GM18526 (cell line): ENCODE data around the gene VIM.
A peak's percentile ranks its signal among the peaks of the same experiment; 100 is the strongest.

Experiments used
- POLR2A ChIP-seq: IDR thresholded peaks from 3 replicates; pipeline ENCODE4 v1.6.1; 2011; ENCODE audit not compliant: insufficient read length; ENCODE audit errors: extremely low read depth

Gene VIM

DNA sequence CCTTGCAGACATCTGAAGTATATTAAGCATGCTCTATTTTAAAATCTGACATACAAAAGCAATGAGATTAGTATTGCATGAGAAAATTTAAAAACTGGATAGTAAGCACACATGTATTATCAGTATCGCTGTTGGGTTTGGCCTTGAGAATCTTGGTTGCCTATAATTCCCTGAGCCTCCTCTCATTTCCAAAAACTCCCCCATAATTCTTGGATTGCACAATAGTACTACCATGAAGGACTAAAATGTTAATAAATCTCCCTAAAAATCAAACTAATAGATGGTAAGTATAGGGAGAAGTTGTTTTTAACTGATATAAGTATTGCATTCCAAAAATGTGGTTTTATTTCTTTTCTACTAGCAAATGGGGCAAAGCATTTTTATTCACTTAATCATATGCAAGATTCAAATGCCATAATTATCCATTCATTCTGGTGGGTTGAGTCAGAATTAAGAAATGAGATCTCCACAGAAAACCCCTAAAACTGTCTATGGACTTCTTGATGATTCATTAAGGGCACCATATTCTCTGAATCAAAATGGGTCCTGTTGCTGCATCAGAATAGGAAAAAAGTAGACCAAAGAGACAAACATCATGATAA is 10.3 kb upstream of the VIM start:
- no peak for TF ChIP-seq POLR2A

DNA sequence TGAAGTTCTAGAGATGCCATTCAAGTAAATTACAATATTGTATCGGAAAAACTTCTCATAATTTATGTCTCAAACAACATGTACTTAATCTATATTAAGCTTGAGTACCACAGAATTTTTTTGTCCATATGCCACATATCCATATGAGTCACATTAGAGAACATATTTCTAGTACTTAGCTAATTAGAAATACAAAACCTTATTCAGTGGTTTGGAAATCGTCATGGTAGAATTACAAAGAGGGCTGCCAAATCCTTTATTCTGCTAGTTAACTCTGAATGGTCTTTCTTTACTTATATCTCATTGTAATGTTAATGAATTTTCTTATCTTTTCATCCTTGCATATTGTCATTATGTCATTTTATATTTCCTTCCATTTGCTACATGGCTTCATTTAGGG is 9.0 kb upstream of the VIM start:
- TF ChIP-seq POLR2A: no peak

DNA sequence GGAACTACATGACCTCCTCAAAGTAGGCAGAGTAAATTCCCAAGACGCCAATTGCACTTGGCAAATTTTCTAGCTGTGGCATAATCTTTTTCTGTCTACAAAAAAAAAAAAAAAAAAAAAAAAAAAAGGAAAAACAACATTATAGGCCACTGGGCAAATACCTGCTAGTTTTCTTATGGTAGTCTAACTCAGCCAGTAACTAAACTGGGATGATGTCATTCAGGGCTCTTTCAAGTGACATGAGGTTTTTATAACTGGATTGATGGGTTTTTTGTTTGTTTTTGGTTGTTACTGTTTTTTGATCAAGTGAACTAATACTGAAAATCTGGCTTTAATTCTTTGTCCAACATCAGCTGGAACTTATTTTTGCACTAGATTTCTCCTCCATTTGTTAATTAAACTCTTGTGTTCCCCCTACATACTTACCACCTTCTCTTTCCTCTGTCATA is 7.4 kb upstream of the VIM start:
- TF ChIP-seq POLR2A: no peak

DNA sequence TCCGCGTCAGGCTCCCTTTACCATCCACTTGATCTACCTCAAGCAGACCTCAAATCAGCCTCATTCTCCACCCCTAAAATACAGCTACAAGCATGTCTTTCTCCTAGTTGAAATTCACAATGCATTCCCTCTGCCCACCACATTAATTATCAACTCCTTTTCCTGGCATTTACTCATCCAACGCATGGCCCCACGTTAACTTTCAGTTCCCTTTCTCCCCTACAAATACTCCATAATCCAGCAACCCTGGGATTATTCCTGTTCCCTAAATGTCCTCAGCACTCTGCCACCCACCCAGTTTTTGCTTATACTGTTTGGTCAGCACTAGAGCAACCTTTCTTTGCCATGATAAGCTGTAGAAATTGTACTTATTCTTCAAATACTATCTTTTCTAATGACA is 5.7 kb upstream of the VIM start:
- TF ChIP-seq POLR2A: no peak

DNA sequence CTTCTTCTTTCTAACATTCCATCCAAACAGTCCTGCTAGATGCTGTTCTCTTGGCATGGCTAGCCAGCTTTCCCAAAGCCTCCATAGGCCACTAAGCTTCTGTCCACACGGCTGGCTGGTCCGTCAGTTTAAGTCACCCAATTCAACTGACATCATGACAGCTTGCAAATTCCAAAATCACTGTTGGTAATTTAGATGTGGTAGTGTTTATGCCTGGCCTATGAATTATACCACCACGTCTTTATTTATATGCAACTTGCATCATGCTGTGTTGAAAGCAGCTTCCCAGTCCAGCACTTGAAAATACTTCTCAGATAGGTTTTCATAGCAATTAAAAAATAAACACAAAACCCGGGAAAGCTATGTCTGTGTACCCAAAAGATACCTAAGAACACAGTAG is 2.2 kb upstream of the VIM start:
- TF ChIP-seq POLR2A: no peak

DNA sequence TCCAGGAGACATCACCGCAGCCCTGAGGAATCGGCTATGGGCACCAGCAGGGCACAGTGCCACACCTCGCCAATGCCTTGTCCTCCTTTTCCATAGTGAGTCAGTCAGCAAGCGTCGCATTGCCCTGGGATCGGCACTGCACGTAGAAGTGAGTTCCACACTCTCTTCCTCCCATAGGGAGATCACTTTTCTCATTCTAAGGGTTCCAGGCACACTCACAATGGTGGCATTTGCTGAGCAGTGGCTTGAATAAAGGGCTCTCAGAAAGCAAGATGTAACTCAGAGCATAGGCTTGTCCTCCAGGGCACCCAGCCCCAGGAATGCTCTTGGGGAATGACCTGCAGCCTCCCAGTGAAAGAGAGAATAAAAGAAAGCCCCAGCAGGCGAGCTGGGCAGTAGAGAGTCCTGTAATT is 1.1 kb upstream of the VIM start:
- no peak for TF ChIP-seq POLR2A

DNA sequence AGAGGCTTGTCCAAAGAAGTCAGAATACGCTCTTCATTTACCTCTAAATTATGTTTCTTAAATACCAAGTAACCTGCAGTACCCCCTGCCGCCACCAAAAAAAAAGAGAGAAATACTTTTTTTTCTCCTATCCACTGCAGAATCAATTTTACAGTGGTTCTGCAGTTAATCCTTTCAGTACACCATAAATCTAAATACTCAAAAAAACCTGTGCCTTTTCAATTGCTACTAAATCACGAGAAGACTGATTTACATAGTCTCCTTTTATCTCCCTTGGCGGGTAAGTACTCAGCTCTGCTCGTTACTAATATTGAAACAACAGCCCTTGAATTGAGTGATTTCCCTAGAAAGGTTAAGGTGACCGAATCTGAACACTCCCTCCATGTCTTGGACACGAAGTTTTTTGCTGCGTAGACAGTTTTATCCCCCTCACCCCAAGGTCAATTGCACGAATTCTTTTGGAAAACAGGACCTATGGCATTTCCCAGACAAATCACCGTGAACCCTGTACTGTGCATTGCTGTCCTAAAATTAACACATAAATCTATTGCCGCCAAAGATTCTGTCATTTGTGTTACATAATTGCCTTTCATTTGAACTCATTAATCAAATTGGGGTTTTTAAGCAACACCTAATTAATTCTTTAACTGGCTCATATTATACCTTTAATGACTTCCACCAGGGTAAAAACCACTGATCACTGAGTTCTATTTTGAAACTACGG is 512 bp upstream of the VIM start:
- no peak for TF ChIP-seq POLR2A

DNA sequence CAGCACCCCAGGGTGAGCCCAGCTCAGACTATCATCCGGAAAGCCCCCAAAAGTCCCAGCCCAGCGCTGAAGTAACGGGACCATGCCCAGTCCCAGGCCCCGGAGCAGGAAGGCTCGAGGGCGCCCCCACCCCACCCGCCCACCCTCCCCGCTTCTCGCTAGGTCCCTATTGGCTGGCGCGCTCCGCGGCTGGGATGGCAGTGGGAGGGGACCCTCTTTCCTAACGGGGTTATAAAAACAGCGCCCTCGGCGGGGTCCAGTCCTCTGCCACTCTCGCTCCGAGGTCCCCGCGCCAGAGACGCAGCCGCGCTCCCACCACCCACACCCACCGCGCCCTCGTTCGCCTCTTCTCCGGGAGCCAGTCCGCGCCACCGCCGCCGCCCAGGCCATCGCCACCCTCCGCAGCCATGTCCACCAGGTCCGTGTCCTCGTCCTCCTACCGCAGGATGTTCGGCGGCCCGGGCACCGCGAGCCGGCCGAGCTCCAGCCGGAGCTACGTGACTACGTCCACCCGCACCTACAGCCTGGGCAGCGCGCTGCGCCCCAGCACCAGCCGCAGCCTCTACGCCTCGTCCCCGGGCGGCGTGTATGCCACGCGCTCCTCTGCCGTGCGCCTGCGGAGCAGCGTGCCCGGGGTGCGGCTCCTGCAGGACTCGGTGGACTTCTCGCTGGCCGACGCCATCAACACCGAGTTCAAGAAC is 1.1 kb downstream of the VIM start:
- peak; percentile 95 for TF ChIP-seq POLR2A

DNA sequence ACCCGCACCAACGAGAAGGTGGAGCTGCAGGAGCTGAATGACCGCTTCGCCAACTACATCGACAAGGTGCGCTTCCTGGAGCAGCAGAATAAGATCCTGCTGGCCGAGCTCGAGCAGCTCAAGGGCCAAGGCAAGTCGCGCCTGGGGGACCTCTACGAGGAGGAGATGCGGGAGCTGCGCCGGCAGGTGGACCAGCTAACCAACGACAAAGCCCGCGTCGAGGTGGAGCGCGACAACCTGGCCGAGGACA is 1.6 kb downstream of the VIM start:
- TF ChIP-seq POLR2A: peak; percentile 43

DNA sequence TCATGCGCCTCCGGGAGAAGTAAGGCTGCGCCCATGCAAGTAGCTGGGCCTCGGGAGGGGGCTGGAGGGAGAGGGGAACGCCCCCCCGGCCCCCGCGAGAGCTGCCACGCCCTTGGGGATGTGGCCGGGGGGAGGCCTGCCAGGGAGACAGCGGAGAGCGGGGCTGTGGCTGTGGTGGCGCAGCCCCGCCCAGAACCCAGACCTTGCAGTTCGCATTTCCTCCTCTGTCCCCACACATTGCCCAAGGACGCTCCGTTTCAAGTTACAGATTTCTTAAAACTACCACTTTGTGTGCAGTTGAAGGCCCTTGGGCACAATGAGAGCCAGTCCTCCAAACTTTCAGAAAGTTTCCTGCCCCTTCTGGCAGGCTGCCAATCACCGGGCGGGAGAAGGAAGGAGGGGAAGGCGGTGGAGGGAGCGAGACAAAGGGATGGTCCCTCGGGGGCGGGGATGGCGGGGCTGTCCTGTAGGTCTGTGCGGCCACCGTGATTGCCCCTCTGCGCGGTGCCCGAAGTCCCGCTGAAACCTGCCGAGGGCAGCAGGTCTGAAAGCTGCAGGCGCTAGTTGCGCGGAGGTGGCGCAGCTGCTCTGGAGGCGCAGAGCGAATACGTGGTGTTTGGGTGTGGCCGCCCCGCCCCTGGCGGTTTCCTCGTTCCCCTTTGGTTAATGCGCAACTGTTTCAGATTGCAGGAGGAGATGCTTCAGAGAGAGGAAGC is 2.1 kb downstream of the VIM start:
- TF ChIP-seq POLR2A: peak; percentile 86

DNA sequence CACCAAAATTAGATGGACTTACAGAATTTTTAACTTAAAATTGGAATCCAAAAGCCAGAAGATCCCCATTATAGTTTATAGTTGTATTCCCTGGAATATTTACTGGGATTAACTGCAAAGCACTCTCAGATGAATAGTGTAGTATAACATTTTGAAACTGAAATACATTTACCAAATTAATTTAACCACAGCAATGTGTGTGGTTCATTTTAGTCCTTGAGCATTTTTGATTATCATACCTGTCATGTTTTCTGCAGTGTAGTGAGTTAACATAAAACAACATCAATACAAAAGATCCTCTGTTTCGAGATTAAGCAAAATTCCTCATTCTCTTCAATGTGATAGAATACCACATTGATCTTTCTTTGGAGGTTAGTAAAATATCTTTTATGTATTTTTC is 3.7 kb downstream of the VIM start:
- TF ChIP-seq POLR2A: no peak

DNA sequence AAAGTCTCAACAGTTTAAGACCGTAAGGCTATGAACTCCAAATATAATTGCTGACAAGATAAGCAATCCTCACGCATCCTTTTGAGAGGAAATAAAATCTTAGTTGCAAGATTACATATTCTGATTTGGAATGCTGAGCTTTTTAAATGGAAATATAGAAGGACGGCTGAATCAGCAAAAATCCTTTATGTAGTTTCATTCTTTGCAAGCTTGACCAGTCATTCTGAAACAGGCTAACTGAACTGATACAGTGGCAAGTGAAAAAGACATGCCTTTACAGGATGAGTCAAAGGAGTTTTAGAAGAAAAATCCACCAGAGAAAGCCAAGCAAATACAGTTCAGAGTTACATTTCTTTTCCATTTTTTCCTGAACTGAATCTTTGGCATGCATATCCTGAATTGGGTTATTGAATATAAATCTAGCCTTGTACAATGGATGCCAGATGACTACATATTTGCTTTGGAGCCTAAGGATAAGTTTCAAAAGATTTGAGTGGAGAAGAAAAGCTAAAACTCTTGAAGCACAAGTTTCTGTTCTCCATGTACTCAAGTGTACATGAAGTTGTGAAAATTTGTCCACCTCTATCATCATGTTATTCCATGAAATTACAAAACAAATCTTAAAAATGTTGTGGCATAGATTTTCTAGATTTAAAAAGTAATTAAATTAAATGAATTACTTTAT is 4.4 kb downstream of the VIM start:
- TF ChIP-seq POLR2A: no peak

DNA sequence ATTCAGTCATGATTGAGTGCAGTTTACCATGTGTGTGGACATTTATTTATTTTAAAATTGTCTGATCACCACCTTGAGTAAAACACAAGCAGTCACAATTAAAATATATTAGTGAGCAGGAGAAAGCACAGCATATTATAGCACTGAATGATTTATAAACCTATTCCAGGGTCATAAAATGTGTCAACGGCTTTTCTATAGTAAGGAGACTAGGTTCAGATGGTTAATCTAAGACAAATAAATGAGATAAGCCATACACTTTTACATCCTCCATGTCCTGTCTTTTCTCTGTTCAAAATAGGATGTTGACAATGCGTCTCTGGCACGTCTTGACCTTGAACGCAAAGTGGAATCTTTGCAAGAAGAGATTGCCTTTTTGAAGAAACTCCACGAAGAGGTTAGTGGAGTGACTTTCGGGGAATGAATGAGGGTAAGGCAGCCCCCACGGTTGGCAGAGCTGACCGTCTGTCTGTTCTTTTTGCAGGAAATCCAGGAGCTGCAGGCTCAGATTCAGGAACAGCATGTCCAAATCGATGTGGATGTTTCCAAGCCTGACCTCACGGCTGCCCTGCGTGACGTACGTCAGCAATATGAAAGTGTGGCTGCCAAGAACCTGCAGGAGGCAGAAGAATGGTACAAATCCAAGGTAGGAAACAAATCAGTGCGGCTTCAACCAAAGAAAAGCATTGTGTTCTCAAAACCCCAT is 5.4 kb downstream of the VIM start:
- TF ChIP-seq POLR2A: no peak

DNA sequence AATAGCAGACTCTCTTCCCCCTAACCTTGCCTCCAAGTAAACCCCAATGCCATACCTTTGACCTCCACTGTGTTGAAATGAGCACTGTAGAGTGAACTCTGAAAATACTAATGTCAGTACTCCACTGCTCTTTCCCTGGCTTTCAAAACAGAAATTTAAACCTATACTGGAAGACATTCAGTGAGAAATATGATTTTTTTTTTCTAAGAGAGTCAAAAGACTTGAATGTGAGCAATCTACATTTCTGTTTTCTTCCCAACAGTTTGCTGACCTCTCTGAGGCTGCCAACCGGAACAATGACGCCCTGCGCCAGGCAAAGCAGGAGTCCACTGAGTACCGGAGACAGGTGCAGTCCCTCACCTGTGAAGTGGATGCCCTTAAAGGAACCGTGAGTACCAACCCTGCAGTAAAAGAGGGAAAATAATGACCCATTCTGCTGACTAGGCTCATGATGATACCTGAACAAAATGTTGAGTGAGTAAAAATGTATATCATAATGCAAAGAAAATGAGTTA is 6.4 kb downstream of the VIM start:
- no peak for TF ChIP-seq POLR2A

DNA sequence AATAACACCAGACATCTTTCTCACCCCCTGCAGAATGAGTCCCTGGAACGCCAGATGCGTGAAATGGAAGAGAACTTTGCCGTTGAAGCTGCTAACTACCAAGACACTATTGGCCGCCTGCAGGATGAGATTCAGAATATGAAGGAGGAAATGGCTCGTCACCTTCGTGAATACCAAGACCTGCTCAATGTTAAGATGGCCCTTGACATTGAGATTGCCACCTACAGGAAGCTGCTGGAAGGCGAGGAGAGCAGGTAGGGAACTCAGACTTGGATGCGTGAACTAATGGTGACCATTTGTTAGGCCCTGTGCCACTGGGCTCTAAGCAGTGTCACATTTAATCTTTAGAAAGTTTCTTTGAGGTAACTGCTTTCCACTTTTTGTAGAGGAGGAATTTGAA is 7.1 kb downstream of the VIM start:
- no peak for TF ChIP-seq POLR2A
